GM21786 (cell line): ENCODE data around the gene SRSF7.
"Not testable (repeated sequence)": the region's sequence is repeated elsewhere in the genome, so short reads cannot be mapped to it uniquely, and the experiment has no call there.

Source experiments
- ATAC-seq: cut with Tn5 transposase; IDR thresholded peaks from one replicate; pipeline ENCODE4 v1.9.1; 2021; ENCODE audit not compliant: unreplicated experiment

The SRSF7 gene

GRCh38 chr2:38703336-38703735 lies 47.8 kb downstream of the SRSF7 start:
- not testable (repeated sequence) for ATAC-seq

- ATAC-seq, result no peak
Observed at GRCh38 chr2:38702413-38702812, 48.7 kb downstream of the SRSF7 start.

- ATAC-seq, result no peak
Observed at GRCh38 chr2:38701542-38701941, 49.6 kb downstream of the SRSF7 start.

- ATAC-seq, result no peak
Observed at GRCh38 chr2:38700881-38701458, 50.2 kb downstream of the SRSF7 start.

GRCh38 chr2:38700113-38700785 lies 50.9 kb downstream of the SRSF7 start:
- ATAC-seq, result no peak

- no peak for ATAC-seq
Observed at GRCh38 chr2:38698467-38699003, 52.6 kb downstream of the SRSF7 start.

- ATAC-seq, result no peak
Observed at GRCh38 chr2:38697116-38697840, 53.9 kb downstream of the SRSF7 start.
